Activated CD4-positive, CD25-positive, alpha-beta regulatory T cell (primary cell): ENCODE results near the gene MICB.
"Not testable (repeated sequence)": the region's sequence is repeated elsewhere in the genome, so short reads cannot be mapped to it uniquely, and the experiment has no call there.

Experiments used
- DNase-seq, 4 experiments: peaks; one replicate each; lab custom pipeline; 2025; lab: John Stamatoyannopoulos, UW

MICB gene

GRCh38 chr6:31497531-31498476 lies at the start of gene MICB:
MICB (plus strand) TSS chr6:31498145; CDS start chr6:31498194, 49 bp downstream.
- peak; percentile 58 to 63 (median 62) for DNase-seq

DNA sequence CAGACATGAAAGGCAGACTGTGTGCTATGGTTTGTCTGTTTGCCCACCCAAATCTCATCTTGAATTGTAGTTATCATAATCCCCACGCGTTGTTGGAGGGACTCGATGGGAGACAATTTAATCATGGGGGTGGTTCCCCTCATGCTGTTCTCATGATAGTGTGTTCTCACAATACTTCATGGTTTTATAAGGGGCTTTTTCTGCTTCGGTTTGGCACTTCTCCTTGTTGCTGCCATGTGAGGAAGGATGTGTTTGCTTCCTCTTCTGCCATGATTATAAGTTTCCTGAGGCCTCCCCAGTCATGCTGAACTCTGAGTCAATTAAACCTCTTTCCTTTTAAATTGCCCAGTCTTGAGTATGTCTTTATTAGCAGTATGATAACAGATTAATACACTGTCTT lies 47.2 kb upstream of the MICB start:
- no peak for DNase-seq

- DNase-seq, result no peak
These were observed 45.1 kb upstream of the MICB start for GRCh38 chr6:31452859-31453258.

GRCh38 chr6:31453259-31453658 lies 44.7 kb upstream of the MICB start:
- no peak for DNase-seq

DNA sequence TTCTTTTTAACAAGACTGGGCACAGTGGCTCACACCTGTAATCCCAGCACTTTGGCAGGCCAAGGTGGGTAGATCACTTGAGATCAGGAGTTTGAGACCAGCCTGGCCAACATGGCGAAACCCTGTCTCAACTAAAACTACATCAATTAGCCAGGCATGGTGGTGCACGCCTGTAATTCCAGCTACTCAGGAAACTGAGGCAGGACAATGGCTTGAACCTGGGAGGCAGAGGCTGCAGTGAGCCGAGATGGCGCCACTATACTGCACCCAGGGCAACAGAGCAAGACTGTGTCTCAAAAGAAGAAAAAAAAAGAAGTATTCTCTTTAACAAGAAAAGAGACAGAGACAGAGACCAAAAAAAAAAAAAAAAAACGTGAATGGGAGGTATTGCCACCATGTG lies 38.1 kb upstream of the MICB start:
- not testable (repeated sequence) for DNase-seq

GRCh38 chr6:31460361-31461025 lies 37.5 kb upstream of the MICB start:
- DNase-seq, result no peak

DNA sequence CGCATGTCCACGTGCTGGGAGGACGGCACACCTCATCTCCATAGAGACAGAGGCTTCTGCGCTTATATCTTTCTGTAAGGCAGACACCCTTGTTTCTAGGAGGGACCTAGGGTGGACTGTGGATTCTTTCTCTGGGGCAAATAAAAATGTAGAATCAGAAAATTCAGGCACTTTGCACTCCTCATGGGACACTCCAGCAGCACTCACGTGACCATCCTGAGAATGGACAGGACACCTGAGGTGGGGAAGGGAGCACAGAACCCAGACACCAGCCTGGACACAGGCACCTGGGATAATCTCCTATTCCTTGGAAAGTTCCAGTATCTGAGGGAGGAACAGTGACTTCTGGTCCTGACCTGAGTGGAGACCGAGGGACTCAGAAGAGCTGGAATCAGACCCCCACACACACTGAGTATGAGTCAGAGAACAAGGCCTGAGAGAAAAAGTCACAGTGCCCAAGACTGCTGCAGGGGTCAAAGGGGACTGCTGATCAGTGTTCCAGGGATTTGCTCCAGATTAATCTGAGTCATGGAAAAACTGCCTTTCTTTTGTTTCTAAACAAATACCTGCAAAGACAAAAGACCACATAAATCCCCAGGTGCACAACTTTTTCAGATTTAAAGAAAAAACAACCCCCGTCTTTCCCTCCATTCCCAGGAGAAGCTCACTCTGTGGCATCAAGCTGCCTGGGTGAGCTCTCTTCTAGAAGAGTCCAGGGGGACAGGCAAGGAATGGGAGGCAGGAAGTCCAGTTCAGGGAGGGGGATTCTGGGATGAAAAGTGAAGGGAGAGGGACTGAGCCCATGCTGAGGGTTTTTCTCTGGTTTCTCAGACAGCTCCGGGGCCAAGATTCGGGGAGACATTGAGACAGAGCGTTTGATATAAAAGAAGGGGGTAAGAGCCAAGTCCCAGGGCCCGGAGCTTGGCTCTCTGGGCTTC lies 35.6 kb upstream of the MICB start:
- DNase-seq, result no peak

DNA sequence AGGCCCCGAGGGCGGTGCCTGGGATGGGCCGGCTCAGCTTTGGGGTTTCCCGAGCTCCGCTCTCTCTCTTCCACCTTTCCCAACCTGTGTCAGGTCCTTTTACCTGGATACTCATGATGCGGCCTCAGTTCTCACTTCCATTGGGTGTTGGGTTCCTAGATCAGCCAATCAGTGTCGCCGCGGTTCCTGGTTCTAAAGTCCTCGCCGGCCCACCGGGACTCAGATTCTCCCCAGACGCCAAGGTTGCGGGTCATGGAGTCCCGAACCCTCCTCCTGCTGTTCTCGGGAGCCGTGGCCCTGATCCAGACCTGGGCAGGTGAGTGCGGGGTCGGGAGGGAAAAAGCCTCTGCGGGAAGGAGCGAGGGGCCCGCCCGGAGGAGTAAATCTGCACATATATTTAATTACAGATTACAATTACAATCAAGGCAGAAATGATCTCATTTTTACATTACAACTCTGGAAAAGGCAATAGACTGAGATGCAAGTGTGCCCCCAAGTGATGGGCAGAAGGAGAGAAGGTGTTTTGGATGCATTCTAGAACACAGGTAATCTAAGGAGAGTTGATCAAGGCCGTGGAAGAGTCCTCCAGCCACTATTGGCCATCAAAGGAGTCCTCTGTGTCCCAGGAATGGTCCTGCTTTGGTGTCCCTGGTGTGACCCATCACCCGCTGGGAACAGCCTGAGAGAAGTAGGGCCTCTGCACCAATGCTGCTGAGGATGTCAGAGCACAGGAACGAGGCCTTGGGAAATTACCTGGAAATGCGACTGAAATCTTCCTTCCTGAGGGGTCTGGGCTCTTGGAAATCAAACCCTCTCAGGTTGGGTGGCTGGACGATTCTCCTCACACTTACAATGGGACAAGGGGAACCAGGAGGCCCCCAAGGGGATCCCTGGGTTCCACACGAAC lies 34.7 kb upstream of the MICB start:
- peak; percentile 62 to 83 (median 74) for DNase-seq

DNA sequence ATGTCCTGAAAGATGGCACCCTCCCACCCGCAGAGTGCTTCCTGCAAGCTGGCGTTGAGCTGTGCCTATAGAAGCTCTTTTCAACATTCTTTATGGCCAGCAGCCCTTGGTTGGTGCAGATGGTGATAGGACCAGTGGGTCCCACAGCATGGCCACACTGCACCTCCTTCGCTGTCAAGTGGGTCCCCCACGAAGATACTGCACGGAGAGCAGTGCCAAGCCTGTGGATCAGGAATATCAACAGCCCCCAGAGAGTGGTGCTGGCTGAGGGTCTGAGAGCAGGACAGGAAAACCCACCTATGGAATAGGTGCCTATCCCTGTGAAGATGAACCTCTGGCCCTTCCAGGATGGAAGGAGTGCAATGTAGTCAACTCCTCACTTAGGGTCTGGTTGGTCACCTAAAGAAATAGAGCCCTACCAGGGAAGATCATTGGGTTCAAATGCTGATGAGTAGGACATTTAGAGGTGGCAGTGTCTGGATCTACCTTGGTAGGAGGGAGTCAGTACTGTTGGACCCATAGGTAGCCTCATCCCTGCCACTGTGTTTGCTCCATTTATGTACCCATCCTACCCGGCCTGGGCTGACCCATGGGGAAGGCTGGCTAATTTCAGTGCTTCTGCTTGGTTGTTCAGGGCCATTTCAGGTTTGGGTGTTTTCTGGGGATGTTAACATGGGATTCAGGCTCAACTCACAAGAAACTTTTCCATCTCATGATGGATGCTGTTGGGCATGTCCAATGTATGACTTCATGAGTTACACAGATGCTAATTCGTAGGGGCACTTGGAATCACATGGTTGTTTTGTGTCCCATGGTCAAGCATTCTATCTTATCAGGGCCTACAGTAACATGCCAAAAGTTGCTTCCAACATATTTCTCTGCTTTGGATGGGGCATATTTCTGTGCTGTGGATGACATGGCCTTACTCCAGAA lies 33.4 kb upstream of the MICB start:
- DNase-seq, result no peak

DNA sequence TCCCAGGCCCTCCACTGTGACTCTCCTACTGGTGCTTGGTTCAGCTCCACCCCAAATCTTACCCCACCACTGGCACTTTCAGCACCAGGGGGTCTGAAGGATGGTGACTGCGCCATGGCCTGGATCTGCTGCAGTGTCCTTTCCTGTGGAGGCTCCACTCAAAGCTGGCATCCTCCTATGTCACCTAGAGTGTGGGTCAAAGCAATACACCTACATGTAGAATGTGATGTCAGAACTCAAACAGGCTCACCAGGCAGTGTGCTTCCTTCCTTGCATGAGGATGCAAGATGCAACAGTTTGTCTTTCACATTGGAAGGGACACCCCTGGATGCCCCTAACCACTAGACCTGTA lies 32.8 kb upstream of the MICB start:
- DNase-seq, result no peak

GRCh38 chr6:31465718-31466117 lies 32.2 kb upstream of the MICB start:
- no peak for DNase-seq

GRCh38 chr6:31466466-31466865 lies 31.5 kb upstream of the MICB start:
- DNase-seq, result no peak

DNA sequence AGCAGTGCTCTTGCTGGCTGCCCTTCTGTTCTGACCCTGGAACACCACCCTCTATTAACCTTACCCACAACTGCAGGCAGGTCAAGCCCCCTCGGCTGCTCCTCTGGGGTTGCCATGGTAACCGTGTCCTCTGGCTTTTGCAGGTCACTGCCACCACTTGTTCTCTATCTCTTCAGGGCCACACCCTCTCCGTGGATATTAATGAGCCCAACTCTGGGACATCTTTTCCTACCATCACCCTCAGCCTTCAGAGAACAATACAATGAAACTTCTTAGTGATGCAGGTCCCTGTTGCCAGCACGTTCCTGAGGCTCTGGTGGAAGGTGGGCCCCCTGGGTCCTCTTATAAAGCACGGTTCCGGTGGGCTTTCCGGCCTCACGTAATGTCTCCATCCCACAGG lies 30.8 kb upstream of the MICB start:
- DNase-seq, result no peak

GRCh38 chr6:31468311-31468710 lies 29.6 kb upstream of the MICB start:
- DNase-seq, result no peak

DNA sequence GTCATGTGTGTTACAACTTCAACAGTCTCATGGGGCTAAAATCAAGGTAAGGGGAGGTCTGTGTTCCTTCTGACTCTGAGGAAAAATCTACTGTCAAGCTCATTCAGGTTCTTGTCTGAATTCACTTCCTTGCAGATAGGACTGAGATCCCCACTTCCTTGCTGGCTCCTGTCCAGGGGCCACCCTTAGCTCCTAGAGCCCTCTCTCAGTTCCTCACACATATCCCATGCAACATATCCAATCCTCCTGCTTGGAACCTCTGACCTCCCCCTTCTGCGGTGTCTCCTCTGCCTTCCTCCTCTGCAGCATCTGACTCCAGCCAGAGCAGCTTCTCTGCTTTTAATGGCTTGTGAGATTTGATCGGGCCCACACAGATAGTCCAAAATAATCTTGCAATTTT lies 27.1 kb upstream of the MICB start:
- DNase-seq, result no peak

DNA sequence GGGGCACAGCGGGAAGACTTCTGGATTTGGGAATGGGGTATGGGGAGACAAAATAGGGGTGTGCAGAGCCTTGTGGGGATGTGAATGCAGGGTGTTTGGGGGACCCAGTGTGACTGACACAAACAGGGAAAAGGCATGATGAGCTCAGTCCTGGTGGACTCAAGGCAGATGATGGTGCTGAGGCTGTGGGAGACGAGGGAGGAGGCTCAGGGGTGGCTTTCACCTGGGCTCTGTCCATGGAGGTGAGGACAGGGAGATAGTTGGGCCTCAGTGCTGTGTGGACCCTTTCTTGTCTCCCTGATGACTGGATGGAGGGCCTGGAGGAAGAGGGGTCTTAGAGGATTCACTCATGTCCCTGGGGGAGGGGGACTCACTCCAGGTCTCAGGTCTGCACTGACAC lies 26.2 kb upstream of the MICB start:
- DNase-seq, result no peak

DNA sequence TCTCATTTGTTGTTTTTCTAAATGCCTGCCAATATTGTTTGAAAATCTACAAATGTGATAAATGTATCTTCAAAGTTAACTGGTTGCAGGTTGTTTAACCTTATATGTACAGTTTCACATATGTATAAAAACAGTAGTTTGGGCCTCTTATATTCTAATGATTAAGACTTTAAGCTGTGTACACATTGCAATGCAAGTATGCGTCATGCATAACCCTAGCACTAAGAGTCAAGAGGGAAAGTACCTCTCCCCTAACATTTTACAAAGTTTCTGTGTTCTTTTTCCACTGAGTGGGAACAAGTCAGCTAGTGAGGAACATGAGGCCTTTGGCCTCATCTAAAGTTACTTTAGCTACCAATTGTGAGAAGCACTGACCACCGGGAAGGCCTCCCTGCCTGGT lies 25.7 kb upstream of the MICB start:
- DNase-seq, result no peak

DNA sequence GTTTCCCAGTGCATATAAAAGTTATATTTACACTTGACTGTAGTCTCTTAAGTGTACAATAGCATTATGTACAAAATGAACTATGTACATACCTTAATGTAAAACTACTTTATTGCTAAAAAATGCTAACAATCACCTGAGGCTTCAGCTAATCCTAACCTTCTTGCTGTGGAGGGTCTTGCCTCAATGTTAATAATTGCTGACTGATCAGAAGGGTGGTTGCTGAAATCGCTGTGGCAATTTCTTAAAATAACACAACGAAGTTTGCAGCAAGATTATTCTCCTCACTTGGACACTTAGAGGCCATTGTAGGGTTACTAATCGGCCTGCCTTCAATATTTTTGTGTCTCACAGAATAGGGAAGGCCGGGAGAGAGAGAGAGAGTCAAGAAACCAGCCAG lies 24.7 kb upstream of the MICB start:
- no peak for DNase-seq

DNA sequence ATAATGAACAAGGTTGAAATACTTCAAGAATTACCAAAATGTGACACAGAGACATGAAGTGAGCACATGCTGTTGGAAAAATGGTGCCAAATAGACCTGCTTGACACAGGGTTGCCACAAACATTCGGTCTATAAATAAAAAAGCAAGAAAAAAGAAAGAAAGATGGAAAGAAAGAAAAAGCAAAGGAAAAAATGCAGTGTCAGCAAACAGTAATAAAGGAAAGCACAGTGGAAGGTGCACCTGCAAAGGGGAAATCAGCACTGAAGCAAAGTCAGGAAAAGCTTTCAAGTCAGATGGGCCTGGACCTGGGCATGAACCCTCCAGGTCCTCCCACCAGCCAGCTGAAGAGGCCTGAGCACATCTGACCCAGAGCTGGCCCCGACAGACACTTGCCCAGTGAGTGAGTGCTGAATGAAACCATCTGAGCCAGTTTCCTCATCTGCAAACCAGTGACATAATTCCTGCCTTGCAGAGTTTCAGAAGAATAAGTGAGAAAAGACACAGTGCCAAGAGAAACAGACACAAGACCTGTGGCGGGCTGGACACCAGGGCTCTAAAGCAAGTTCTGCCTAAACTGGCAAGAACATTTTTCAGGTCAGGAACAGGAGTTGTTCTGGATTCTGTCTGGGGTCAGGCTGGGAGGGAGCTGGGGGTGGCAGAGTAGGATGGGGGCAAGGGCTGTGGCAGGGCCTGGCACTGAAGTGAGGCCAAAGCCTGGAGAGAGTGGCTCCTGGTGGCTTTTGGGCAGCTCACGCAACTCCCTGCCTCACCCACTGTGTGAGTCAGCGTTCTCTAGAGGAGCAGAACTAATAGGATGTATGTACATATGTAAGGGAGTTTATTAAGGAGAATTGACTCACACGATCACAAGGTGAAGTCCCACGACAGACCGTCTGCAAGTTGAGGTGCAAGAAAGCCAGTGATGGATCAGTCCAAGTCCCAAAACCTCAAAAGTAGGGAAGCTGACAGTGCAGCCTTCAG lies 23.9 kb upstream of the MICB start:
- no peak for DNase-seq
